ENCODE data around the gene ZMIZ1.

DNA sequence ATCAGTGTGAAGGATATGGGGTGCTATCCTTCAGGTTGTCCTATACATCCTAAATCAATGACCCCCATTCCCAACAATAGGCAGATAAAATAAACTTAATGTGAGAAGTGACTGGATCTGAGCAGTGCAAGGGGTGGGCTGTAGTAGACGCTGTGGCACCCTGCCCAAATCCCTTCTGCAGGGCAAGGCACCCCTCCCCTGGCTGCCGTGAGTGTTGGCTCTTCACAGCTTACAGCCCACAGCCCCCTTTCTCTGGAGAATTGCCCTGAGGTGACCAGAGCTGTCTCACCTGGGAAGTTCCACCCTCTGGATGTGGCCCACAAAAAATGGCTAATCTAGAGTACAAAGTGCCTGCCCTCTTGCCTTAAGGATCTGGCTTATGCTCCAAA lies 252.7 kb downstream of the ZMIZ1 start:
- TF ChIP-seq TCF7L2 (IDR thresholded peaks at IDR 0.05; ENCODE audit: borderline replicate concordance, extremely low read depth, insufficient read depth, insufficient read length): no peak
- TF ChIP-seq POLR2A (IDR thresholded peaks at IDR 0.05; ENCODE audit: borderline replicate concordance, extremely low read depth, insufficient read depth, insufficient read length): no peak
- TF ChIP-seq, protein P1, sequence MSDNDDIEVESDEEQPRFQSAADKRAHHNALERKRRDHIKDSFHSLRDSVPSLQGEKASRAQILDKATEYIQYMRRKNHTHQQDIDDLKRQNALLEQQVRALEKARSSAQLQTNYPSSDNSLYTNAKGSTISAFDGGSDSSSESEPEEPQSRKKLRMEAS (IDR thresholded peaks at IDR 0.05): no peak
- TF ChIP-seq, protein P2, sequence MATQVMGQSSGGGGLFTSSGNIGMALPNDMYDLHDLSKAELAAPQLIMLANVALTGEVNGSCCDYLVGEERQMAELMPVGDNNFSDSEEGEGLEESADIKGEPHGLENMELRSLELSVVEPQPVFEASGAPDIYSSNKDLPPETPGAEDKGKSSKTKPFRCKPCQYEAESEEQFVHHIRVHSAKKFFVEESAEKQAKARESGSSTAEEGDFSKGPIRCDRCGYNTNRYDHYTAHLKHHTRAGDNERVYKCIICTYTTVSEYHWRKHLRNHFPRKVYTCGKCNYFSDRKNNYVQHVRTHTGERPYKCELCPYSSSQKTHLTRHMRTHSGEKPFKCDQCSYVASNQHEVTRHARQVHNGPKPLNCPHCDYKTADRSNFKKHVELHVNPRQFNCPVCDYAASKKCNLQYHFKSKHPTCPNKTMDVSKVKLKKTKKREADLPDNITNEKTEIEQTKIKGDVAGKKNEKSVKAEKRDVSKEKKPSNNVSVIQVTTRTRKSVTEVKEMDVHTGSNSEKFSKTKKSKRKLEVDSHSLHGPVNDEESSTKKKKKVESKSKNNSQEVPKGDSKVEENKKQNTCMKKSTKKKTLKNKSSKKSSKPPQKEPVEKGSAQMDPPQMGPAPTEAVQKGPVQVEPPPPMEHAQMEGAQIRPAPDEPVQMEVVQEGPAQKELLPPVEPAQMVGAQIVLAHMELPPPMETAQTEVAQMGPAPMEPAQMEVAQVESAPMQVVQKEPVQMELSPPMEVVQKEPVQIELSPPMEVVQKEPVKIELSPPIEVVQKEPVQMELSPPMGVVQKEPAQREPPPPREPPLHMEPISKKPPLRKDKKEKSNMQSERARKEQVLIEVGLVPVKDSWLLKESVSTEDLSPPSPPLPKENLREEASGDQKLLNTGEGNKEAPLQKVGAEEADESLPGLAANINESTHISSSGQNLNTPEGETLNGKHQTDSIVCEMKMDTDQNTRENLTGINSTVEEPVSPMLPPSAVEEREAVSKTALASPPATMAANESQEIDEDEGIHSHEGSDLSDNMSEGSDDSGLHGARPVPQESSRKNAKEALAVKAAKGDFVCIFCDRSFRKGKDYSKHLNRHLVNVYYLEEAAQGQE (IDR thresholded peaks at IDR 0.05; ENCODE audit: low read depth): no peak
- TF ChIP-seq EZH2phosphoT487 (IDR thresholded peaks at IDR 0.05; ENCODE audit: borderline replicate concordance): no peak
- TF ChIP-seq POLR2AphosphoS5 (IDR thresholded peaks at IDR 0.05; ENCODE audit: low read depth, low read length): no peak
- TF ChIP-seq, protein P3, sequence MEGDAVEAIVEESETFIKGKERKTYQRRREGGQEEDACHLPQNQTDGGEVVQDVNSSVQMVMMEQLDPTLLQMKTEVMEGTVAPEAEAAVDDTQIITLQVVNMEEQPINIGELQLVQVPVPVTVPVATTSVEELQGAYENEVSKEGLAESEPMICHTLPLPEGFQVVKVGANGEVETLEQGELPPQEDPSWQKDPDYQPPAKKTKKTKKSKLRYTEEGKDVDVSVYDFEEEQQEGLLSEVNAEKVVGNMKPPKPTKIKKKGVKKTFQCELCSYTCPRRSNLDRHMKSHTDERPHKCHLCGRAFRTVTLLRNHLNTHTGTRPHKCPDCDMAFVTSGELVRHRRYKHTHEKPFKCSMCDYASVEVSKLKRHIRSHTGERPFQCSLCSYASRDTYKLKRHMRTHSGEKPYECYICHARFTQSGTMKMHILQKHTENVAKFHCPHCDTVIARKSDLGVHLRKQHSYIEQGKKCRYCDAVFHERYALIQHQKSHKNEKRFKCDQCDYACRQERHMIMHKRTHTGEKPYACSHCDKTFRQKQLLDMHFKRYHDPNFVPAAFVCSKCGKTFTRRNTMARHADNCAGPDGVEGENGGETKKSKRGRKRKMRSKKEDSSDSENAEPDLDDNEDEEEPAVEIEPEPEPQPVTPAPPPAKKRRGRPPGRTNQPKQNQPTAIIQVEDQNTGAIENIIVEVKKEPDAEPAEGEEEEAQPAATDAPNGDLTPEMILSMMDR (IDR thresholded peaks at IDR 0.05 in 2 of 3, conservative IDR thresholded peaks at IDR 0.05 in 1 of 3; ENCODE audit: borderline replicate concordance in 1 of 3, insufficient read depth in 1 of 3, low read depth in 2 of 3, low read length in 2 of 3): no peak
- no peak for TF ChIP-seq EGR1 (IDR thresholded peaks at IDR 0.05; ENCODE audit: low read depth)
- TF ChIP-seq JUND (IDR thresholded peaks at IDR 0.05): no peak
